Pancreas (tissue), 10 donors: Measurements from ENCODE around the gene ANK2. TPM values are rescaled to one million over a fixed set of nuclear protein-coding genes. Genes with fewer than 3 reads are reported as not detected.

Experiments
- ATAC-seq, 4 donors: fragments of 200-7000 bp; cut with Tn5 transposase; one replicate each; pipeline versions ENCODE4 v1.8.0 to v1.9.1; 2020; ENCODE audit warnings: mild to moderate bottlenecking in 4 of 4, moderate library complexity in 4 of 4
- DNase-seq, 6 donors: peaks; one replicate each; pipeline ENCODE4 v3.0.0-alpha.2; 2020
- FAIRE-seq: peaks from 2 replicates; lab custom pipeline; 2012; peaks lifted over from hg19 to GRCh38; lab: Jason Lieb, UNC
- H3K27ac ChIP-seq, 4 donors: fragments of 200-600 bp; sonication (generic); 1 replicate in 3 of 4; 2 replicates in 1 of 4; pipeline versions ENCODE4 v1.5.0 to v1.8.0; 2020
- H3K27me3 ChIP-seq, 4 donors: fragments of 200-600 bp; one replicate each; pipeline ENCODE4 v1.8.0; 2021
- H3K36me3 ChIP-seq, 3 donors: fragments of 200-600 bp; sonication (generic) in 1 of 3; one replicate each; pipeline versions ENCODE4 v1.5.0 to v1.8.0; 2020 to 2021
- H3K4me1 ChIP-seq, 3 donors: fragments of 200-600 bp; one replicate each; pipeline ENCODE4 v1.8.0; 2021
- H3K4me3 ChIP-seq, 4 donors: fragments of 200-600 bp; sonication (generic) in 2 of 4; one replicate each; pipeline versions ENCODE4 v1.5.0 to v1.8.0; 2020 to 2021
- H3K9me3 ChIP-seq, 4 donors: fragments of 200-600 bp; one replicate each; pipeline ENCODE4 v1.8.0; 2021
- CTCF ChIP-seq, 4 donors: fragments of 200-600 bp; sonication (generic) in 3 of 4; IDR thresholded peaks; one replicate each; pipeline versions ENCODE4 v1.5.0 to v1.8.0; 2021; ENCODE audit warnings: antibody characterized with exemption in 4 of 4
- WGBS, 2 donors: extraction: QIAGEN DNeasy Blood & Tissue Kit; methylation state at CpG; one replicate each; pipeline ENCODE4 v1.1.7; 2013; 5-methylcytosine and 5-hydroxymethylcytosine counted together
- intact Hi-C, 3 donors: fragments of 100-400 bp; cut with DNase I; formaldehyde crosslinking; loops; one replicate each; pipeline versions ENCODE4 v1.11.1 to v1.14.2; 2022
- polyA plus RNA-seq, 2 donors: library from polyadenylated mRNA; stranded (reverse); fragments of 200-250 nt; gene quantifications; one replicate each; pipeline ENCODE4 v1.2.3, GENCODE V29; 2013
- total RNA-seq, 6 donors: library from RNA; stranded (reverse); fragmentation: NEBNext Ultra II Directional in 4 of 6; extraction: Animal tissue kit (Norgen Biotek cat#: 25700) in 4 of 6; gene quantifications; one replicate each; pipeline versions ENCODE4 v1.2.1 to v1.2.4, GENCODE V29; 2021 to 2023
- donor health status: healthy with polysubstance abuse.
- donor health status: DM: no; HTN: no; CAD: no; lungs with moderate emphysema.
- donor health status: DM: no; HTN: no; CAD: no.
- donor health status: control.
- donor health status: control.
- donor health status: Bipolar disorder and iron deficiency.
- donor health status: DM: yes; HTN: yes; CAD: no.
- donor health status: DM: no; HTN: no; CAD: no.
- donor health status: DM: no; HTN: no; CAD: no.
- donor health status: DM: yes; HTN: yes; CAD: no.

The ANK2 gene
- total and polyA plus RNA-seq, 8 donors: 1.0 to 4.2 (median 2.7) TPM

GRCh38 chr4:113389160-113389559 is 339.7 kb downstream of the ANK2 start:
- Histone ChIP-seq H3K27ac (no peak overlapping the region), H3K4me3 (no peak overlapping the region), H3K36me3 (no peaks in the 10 kb centered on the region), H3K27me3 (no peaks in the 10 kb centered on the region), H3K9me3 (no peaks in the 10 kb centered on the region), H3K4me1 (no peaks in the 10 kb centered on the region)
- TF ChIP-seq CTCF (IDR thresholded peaks at IDR 0.05): no peak
- ATAC-seq: no peak
- intact Hi-C loops: no loop called here
- no peak for DNase-seq
- 79 to 87% methylated on average over 3 of the region's 3 CpGs for WGBS, 2 donors
- FAIRE-seq: no peak

- Histone ChIP-seq H3K9me3 (no peaks in the 10 kb centered on the region), H3K27me3 (no peaks in the 10 kb centered on the region), H3K27ac (no peak overlapping the region), H3K36me3 (no peaks in the 10 kb centered on the region), H3K4me3 (no peak overlapping the region), H3K4me1 (no peaks in the 10 kb centered on the region)
- DNase-seq (no peak), ATAC-seq (no peak), FAIRE-seq (no peak)
- TF ChIP-seq CTCF (IDR thresholded peaks at IDR 0.05): no peak
- intact Hi-C loops: loop anchor here in 2 of 3 donors (10.0 kb wide), 1 partner anchor 994 kb away; no protein-coding TSS in a partner anchor
These were observed 341.4 kb downstream of the ANK2 start for GRCh38 chr4:113390850-113391249.

GRCh38 chr4:113394108-113394729 is 344.8 kb downstream of the ANK2 start:
- Histone ChIP-seq H3K27me3 (no peaks in the 10 kb centered on the region), H3K4me1 (no peaks in the 10 kb centered on the region), H3K4me3 (no peak overlapping the region), H3K36me3 (no peaks in the 10 kb centered on the region), H3K9me3 (no peaks in the 10 kb centered on the region), H3K27ac (no peak overlapping the region)
- no peak for ATAC-seq
- intact Hi-C loops: loop anchor here in 2 of 3 donors (10.0 kb wide), 1 partner anchor 991 kb away; no protein-coding TSS in a partner anchor
- WGBS, 2 donors: 44 to 62% methylated on average over 3 of the region's 3 CpGs
- TF ChIP-seq CTCF (IDR thresholded peaks at IDR 0.05): no peak
- no peak for DNase-seq
- FAIRE-seq: no peak

GRCh38 chr4:113394730-113395530 is 345.5 kb downstream of the ANK2 start:
- Histone ChIP-seq H3K4me1 (no peaks in the 10 kb centered on the region), H3K27me3 (no peaks in the 10 kb centered on the region), H3K4me3 (no peak overlapping the region), H3K9me3 (no peaks in the 10 kb centered on the region), H3K36me3 (no peaks in the 10 kb centered on the region), H3K27ac (no peak overlapping the region)
- ATAC-seq (peak; percentile 98 to 100 (median 99)), FAIRE-seq (peak; percentile 92), DNase-seq (peak in 3 of 6 donors; percentile 41 to 67 (median 63))
- WGBS, 2 donors: 39 to 43% methylated on average over 11 of the region's 11 CpGs
- intact Hi-C loops: loop anchor here in 2 of 3 donors (10.0 kb wide), 1 partner anchor 990 kb away; no protein-coding TSS in a partner anchor
- peak; percentile 76 to 90 (median 80) for TF ChIP-seq CTCF (IDR thresholded peaks at IDR 0.05)
